Measurements from ENCODE around the gene HAAO.

DNA sequence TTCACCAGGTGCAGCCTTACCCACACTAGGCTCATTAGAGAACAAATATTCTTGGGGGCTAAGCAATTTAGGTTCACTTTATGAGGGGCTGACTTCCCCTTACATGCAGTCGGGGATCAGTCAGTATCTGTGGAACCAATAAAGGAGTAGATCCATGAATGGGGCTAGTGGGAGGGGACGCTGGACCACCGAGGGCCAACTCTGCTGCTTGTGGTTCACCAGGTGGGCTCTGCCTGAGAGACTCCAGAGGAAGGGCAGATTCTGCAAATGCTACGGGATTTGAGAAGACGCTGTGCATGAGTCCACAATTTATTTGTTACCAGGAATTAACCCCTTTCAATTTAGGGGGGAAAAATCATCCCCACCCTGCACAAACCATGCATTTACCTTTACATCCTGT is 15.9 kb upstream of the HAAO start:
- TF ChIP-seq, protein P1, sequence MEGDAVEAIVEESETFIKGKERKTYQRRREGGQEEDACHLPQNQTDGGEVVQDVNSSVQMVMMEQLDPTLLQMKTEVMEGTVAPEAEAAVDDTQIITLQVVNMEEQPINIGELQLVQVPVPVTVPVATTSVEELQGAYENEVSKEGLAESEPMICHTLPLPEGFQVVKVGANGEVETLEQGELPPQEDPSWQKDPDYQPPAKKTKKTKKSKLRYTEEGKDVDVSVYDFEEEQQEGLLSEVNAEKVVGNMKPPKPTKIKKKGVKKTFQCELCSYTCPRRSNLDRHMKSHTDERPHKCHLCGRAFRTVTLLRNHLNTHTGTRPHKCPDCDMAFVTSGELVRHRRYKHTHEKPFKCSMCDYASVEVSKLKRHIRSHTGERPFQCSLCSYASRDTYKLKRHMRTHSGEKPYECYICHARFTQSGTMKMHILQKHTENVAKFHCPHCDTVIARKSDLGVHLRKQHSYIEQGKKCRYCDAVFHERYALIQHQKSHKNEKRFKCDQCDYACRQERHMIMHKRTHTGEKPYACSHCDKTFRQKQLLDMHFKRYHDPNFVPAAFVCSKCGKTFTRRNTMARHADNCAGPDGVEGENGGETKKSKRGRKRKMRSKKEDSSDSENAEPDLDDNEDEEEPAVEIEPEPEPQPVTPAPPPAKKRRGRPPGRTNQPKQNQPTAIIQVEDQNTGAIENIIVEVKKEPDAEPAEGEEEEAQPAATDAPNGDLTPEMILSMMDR (IDR thresholded peaks at IDR 0.05) = no peak
- no peak for TF ChIP-seq POLR2AphosphoS5 (IDR thresholded peaks at IDR 0.05)
